Immature natural killer cell (primary cell): ENCODE data around the gene MYOF. TPM values are rescaled to one million over a fixed set of nuclear protein-coding genes. Genes with fewer than 3 reads are reported as not detected.

ENCODE experiments used
- DNase-seq, 3 donors: peaks; one replicate each; pipeline ENCODE4 v3.0.0; 2022; ENCODE audit warnings: mixed read lengths in 1 of 3
- H3K27ac Mint-ChIP-seq, 6 donors: one replicate each; pipeline ENCODE4 v1.8.0; 2020; ENCODE audit warnings: mixed read lengths in 6 of 6, mild to moderate bottlenecking in 5 of 6, inconsistent platforms in 4 of 6, moderate library complexity in 3 of 6
- H3K27me3 Mint-ChIP-seq, 3 donors: one replicate each; pipeline ENCODE4 v1.8.0; 2020 to 2021; ENCODE audit warnings: low read depth in 3 of 3, mild to moderate bottlenecking in 3 of 3, mixed read lengths in 3 of 3, moderate library complexity in 3 of 3, inconsistent platforms in 1 of 3
- H3K36me3 Mint-ChIP-seq, 3 donors: one replicate each; pipeline ENCODE4 v1.8.0; 2020; ENCODE audit warnings: mixed read lengths in 3 of 3, inconsistent platforms in 2 of 3, mild to moderate bottlenecking in 2 of 3
- H3K4me1 Mint-ChIP-seq, 2 donors: one replicate each; pipeline ENCODE4 v1.8.0; 2020; ENCODE audit warnings: inconsistent platforms in 2 of 2, mild to moderate bottlenecking in 2 of 2, mixed read lengths in 2 of 2, moderate library complexity in 1 of 2
- H3K4me3 Mint-ChIP-seq, 5 donors: one replicate each; pipeline ENCODE4 v1.8.0; 2020; ENCODE audit warnings: mild to moderate bottlenecking in 5 of 5, mixed read lengths in 5 of 5, inconsistent platforms in 3 of 5, moderate library complexity in 3 of 5
- H3K9me3 Mint-ChIP-seq, 6 donors: one replicate each; pipeline ENCODE4 v1.8.0; 2020; ENCODE audit warnings: mild to moderate bottlenecking in 6 of 6, mixed read lengths in 6 of 6, inconsistent platforms in 4 of 6, moderate library complexity in 3 of 6
- polyA plus RNA-seq, 3 donors: library from polyadenylated mRNA; unstranded; fragments of 300-500 nt; fragmentation: Illumina TruSeq; gene quantifications; one replicate each; pipeline ENCODE4 v1.2.3, GENCODE V29; 2021

MYOF gene
- polyA plus RNA-seq, 3 donors from 2014 or later = 0.21 to 0.33 TPM; not detected in 1

GRCh38 chr10:93495654-93496321, 13.7 kb upstream of the MYOF start:
- Mint-ChIP-seq H3K4me3 (peak overlapping the region; percentile 89 to 93 (median 92)), H3K27me3 (peaks cover 0 to 3% (median 2%) of the 10 kb centered on the region in 3 donors)

GRCh38 chr10:93494494-93494893, 12.4 kb upstream of the MYOF start:
- peaks cover 14 to 16% of the 10 kb centered on the region in 2 donors for H3K4me1 Mint-ChIP-seq
- peaks cover 0 to 3% (median 2%) of the 10 kb centered on the region in 3 donors for H3K27me3 Mint-ChIP-seq
- H3K9me3 Mint-ChIP-seq = peaks cover 0 to 2% (median 0%) of the 10 kb centered on the region in 6 donors
- no peaks in the 10 kb centered on the region for H3K36me3 Mint-ChIP-seq
- no peak overlapping the region for H3K27ac Mint-ChIP-seq
- no peak for DNase-seq
- peak overlapping the region in 1 of 5 donors; percentile 36 for H3K4me3 Mint-ChIP-seq

More at GRCh38 chr10:93495654-93496321, 13.7 kb upstream of the MYOF start:
- peak overlapping the region; percentile 25 to 78 (median 60) for H3K27ac Mint-ChIP-seq
- no peaks in the 10 kb centered on the region for H3K9me3 Mint-ChIP-seq
- no peaks in the 10 kb centered on the region for H3K36me3 Mint-ChIP-seq
- peaks cover 14 to 16% of the 10 kb centered on the region in 2 donors for H3K4me1 Mint-ChIP-seq
- no peak for DNase-seq

GRCh38 chr10:93493162-93493561, 11.0 kb upstream of the MYOF start:
- H3K4me3 Mint-ChIP-seq = no peak overlapping the region
- H3K4me1 Mint-ChIP-seq = peaks cover 14 to 15% of the 10 kb centered on the region in 2 donors

DNA sequence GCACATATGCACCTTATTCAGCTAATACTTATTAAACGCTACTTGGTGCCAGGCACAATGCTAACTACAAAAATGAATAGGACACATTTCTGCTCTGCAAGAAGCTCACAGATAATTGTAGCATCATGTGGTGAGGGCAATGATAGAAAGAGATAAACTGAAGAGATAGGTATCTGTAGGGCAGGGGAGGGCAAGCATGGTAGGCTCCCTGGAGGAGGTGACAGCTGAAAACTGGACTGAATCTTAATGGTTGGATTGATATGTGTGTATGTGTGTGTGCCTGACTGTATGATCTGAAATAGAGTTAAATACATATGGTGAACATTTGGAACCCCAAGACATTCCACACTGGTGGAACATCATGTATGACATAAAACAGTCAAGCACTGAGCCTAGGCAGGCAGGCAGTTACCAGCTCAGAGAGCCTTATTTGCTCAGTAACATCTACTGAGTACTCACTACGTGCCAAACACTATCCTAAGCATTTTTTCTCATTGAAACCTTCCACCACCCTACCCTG, 9.5 kb upstream of the MYOF start:
- peaks cover 0 to 2% (median 0%) of the 10 kb centered on the region in 6 donors for H3K9me3 Mint-ChIP-seq
- no peak overlapping the region for H3K27ac Mint-ChIP-seq
- H3K27me3 Mint-ChIP-seq = peaks cover 0 to 7% (median 3%) of the 10 kb centered on the region in 3 donors
- no peaks in the 10 kb centered on the region for H3K36me3 Mint-ChIP-seq
- H3K4me1 Mint-ChIP-seq = peaks cover 7 to 9% of the 10 kb centered on the region in 2 donors
- no peak overlapping the region for H3K4me3 Mint-ChIP-seq
- DNase-seq = no peak

More at GRCh38 chr10:93493162-93493561, 11.0 kb upstream of the MYOF start:
- Mint-ChIP-seq H3K27me3 (peaks cover 0 to 4% (median 3%) of the 10 kb centered on the region in 3 donors), H3K27ac (no peak overlapping the region), H3K9me3 (peaks cover 0 to 2% (median 0%) of the 10 kb centered on the region in 6 donors), H3K36me3 (no peaks in the 10 kb centered on the region)
- no peak for DNase-seq

- Mint-ChIP-seq H3K9me3 (peaks cover 0 to 2% (median 0%) of the 10 kb centered on the region in 6 donors), H3K36me3 (no peaks in the 10 kb centered on the region), H3K4me1 (no peaks in the 10 kb centered on the region), H3K4me3 (no peak overlapping the region), H3K27ac (no peak overlapping the region), H3K27me3 (peaks cover 0 to 10% (median 5%) of the 10 kb centered on the region in 3 donors)
- DNase-seq = no peak
These were observed 6.9 kb upstream of the MYOF start for GRCh38 chr10:93488956-93489528.

DNA sequence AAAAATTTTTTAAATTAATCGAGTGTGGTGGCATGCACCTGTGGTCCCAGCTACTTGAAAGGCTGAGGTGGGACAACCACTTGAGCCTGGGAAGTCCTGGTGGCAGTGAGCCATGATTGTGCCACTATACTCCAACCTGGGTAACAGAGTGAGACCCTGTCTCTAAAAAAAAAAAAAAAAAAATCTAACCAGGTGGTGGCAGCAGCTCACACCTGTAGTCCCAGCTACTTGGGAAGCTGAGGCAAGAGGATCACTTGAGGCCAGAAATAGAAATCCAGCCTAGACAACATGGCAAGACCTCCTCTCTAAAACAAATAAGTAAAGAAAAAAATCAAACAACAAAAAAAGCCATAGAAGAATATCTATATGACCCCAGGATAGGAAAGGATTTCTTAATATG, 3.6 kb upstream of the MYOF start:
- peaks cover 10 to 21% (median 21%) of the 10 kb centered on the region in 3 donors for H3K27me3 Mint-ChIP-seq

GRCh38 chr10:93481637-93482144, 443 bp downstream of the MYOF start:
- Mint-ChIP-seq H3K27ac (no peak overlapping the region), H3K36me3 (no peaks in the 10 kb centered on the region), H3K4me1 (peaks cover 6 to 15% of the 10 kb centered on the region in 2 donors), H3K27me3 (peaks cover 13 to 18% (median 18%) of the 10 kb centered on the region in 3 donors), H3K4me3 (peak overlapping the region; percentile 73 to 95 (median 88)), H3K9me3 (no peaks in the 10 kb centered on the region)
- no peak for DNase-seq

More for the DNA sequence above, 3.6 kb upstream of the MYOF start:
- Mint-ChIP-seq H3K9me3 (peaks cover 0 to 2% (median 0%) of the 10 kb centered on the region in 6 donors), H3K27ac (no peak overlapping the region), H3K36me3 (no peaks in the 10 kb centered on the region), H3K4me3 (no peak overlapping the region), H3K4me1 (peaks cover 6 to 15% of the 10 kb centered on the region in 2 donors)
- DNase-seq = no peak

- Mint-ChIP-seq H3K36me3 (no peaks in the 10 kb centered on the region), H3K9me3 (no peaks in the 10 kb centered on the region), H3K27ac (no peak overlapping the region), H3K4me3 (no peak overlapping the region), H3K27me3 (peaks cover 13 to 17% (median 13%) of the 10 kb centered on the region in 3 donors), H3K4me1 (peaks cover 6 to 15% of the 10 kb centered on the region in 2 donors)
- no peak for DNase-seq
These were observed 3.3 kb downstream of the MYOF start for GRCh38 chr10:93478873-93479272.

DNA sequence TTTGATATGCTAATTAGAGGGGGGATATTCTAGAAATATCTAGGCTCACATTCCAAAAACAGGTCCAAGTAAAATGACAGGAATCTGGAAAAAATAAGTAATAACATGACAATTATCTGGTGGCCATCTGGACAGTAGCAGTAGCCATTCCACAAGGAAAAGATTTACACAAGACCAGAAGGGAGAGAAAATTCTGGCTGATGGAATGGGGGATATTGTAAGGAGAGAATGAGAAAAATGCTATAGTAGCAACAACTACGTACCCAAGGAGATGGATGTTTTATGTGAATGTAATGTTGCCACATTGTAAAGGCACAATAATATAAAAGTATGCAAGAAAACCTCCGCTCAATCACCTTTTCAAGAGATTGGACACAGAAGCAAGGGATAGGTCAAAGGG, 5.4 kb downstream of the MYOF start:
- no peak overlapping the region for H3K27ac Mint-ChIP-seq

DNA sequence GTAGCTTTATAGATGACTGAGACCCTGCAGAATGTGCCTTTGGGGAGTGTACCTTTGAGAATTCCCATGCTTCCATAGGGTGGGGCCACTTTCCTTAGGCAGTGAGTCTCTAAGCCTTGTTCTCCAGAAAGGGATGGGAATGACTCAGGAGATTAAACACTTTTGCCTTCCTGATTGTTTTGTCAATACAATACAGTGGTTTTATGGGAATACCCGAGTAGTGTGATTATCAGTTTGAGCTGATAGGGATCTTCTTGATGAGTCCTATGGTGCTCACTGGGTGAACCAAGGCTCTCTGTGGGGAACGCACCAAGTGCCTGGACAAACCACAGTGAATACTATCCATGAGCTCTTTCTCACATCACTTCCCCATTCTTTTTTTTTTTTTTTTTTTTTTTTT, 6.3 kb downstream of the MYOF start:
- H3K4me1 Mint-ChIP-seq = no peaks in the 10 kb centered on the region
- no peak for DNase-seq
- no peak overlapping the region for H3K27ac Mint-ChIP-seq
- H3K27me3 Mint-ChIP-seq = peaks cover 3 to 4% (median 4%) of the 10 kb centered on the region in 3 donors
- no peak overlapping the region for H3K4me3 Mint-ChIP-seq
- H3K36me3 Mint-ChIP-seq = no peaks in the 10 kb centered on the region
- no peaks in the 10 kb centered on the region for H3K9me3 Mint-ChIP-seq

More for the DNA sequence above, 5.4 kb downstream of the MYOF start:
- Mint-ChIP-seq H3K9me3 (no peaks in the 10 kb centered on the region), H3K4me1 (peaks cover 0 to 5% of the 10 kb centered on the region in 2 donors), H3K27me3 (peaks cover 8 to 9% (median 8%) of the 10 kb centered on the region in 3 donors), H3K36me3 (no peaks in the 10 kb centered on the region), H3K4me3 (no peak overlapping the region)
- no peak for DNase-seq

DNA sequence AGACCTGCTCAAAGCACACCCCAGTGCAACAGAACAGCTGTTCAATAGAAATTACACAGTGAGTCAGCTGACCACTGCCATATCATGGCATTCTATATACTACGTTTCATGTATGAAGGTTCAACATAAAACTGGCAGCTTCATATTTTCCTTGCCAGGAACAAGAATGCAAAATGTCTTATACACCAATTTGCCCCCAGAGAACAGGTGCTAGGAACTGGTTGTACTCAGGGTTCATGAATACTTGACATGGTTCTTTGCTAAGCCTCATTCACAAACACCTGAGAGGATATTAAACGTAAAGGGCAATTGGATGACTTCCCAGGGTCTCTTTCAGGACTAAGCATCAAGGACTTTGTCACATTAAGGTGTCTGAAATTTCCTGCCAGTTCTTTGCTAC, 6.9 kb downstream of the MYOF start:
- no peak for DNase-seq
- no peak overlapping the region for H3K27ac Mint-ChIP-seq
- no peaks in the 10 kb centered on the region for H3K9me3 Mint-ChIP-seq
- H3K4me1 Mint-ChIP-seq = no peaks in the 10 kb centered on the region
- no peak overlapping the region for H3K4me3 Mint-ChIP-seq
- H3K36me3 Mint-ChIP-seq = no peaks in the 10 kb centered on the region
- H3K27me3 Mint-ChIP-seq = peaks cover 0 to 5% (median 0%) of the 10 kb centered on the region in 3 donors

- DNase-seq = no peak
- H3K4me1 Mint-ChIP-seq = no peaks in the 10 kb centered on the region
- no peak overlapping the region for H3K27ac Mint-ChIP-seq
- no peaks in the 10 kb centered on the region for H3K9me3 Mint-ChIP-seq
- H3K36me3 Mint-ChIP-seq = no peaks in the 10 kb centered on the region
- H3K27me3 Mint-ChIP-seq = peaks cover 0 to 5% (median 0%) of the 10 kb centered on the region in 3 donors
- no peak overlapping the region for H3K4me3 Mint-ChIP-seq
These were observed 8.2 kb downstream of the MYOF start for GRCh38 chr10:93473804-93474472.

DNA sequence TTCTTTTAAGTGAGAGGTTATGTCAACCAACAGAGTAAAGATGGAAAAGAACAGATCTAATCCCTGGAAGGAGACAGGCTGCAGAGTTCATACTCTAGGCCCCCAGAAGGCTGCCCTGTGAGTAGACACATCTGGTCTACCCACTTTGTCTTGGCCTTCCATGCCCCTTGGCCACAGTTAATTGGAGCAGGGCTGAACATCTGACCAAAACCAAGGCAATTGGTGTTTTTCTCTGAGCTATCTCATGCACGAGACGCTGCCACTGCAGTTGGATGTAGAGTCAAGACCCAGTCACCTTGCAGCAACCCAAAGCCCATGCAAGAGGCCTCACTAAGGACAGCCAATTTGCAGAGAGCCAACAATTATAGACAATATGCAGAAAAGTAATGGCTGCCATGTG, 9.0 kb downstream of the MYOF start:
- Mint-ChIP-seq H3K27ac (no peak overlapping the region), H3K9me3 (no peaks in the 10 kb centered on the region), H3K27me3 (peaks cover 0 to 5% (median 0%) of the 10 kb centered on the region in 3 donors), H3K36me3 (no peaks in the 10 kb centered on the region), H3K4me3 (no peak overlapping the region), H3K4me1 (no peaks in the 10 kb centered on the region)
- no peak for DNase-seq
